ENCODE results near the gene APP.

DNA sequence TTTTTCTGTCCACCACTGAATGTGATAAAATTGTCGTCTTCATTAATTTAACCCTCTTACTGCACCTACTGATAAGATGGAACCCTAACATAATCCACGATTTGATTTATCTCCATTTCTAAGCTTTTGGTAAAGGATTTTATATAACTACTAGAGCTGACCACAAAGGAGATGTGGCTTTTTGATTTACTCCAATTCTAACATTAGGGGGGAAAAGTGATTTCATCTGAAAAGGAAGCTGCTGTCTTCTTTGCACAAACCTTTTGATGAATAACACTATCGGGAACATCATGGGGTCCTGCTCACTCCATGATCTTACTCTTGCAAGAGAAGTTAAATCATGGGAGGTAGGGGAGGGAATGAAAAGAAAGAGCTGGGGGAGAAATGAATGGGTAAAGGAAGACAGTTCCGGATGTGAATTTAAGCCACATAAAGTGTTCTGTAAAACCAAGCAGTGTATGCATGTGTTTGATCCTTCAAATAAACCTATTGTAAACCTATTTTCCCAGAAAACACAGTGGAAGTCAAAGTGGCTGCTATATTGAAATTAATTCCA is 274.0 kb downstream of the APP start:
- TF ChIP-seq, protein P1, sequence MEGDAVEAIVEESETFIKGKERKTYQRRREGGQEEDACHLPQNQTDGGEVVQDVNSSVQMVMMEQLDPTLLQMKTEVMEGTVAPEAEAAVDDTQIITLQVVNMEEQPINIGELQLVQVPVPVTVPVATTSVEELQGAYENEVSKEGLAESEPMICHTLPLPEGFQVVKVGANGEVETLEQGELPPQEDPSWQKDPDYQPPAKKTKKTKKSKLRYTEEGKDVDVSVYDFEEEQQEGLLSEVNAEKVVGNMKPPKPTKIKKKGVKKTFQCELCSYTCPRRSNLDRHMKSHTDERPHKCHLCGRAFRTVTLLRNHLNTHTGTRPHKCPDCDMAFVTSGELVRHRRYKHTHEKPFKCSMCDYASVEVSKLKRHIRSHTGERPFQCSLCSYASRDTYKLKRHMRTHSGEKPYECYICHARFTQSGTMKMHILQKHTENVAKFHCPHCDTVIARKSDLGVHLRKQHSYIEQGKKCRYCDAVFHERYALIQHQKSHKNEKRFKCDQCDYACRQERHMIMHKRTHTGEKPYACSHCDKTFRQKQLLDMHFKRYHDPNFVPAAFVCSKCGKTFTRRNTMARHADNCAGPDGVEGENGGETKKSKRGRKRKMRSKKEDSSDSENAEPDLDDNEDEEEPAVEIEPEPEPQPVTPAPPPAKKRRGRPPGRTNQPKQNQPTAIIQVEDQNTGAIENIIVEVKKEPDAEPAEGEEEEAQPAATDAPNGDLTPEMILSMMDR (IDR thresholded peaks at IDR 0.05; ENCODE audit: low read length), result no peak
- no peak for TF ChIP-seq EZH2phosphoT487 (IDR thresholded peaks at IDR 0.05; ENCODE audit: low read length)
